ENCODE measurements around the gene SLC17A5. TPM values are rescaled to one million over a fixed set of nuclear protein-coding genes. Genes with fewer than 3 reads are reported as not detected.

The SLC17A5 gene
- total and polyA plus RNA-seq, 10 of the 15 experiments (the other 5 are each of a cell fraction or from before 2014, with no cell fraction given) = 2.3 to 7.2 (median 5.0) TPM

DNA sequence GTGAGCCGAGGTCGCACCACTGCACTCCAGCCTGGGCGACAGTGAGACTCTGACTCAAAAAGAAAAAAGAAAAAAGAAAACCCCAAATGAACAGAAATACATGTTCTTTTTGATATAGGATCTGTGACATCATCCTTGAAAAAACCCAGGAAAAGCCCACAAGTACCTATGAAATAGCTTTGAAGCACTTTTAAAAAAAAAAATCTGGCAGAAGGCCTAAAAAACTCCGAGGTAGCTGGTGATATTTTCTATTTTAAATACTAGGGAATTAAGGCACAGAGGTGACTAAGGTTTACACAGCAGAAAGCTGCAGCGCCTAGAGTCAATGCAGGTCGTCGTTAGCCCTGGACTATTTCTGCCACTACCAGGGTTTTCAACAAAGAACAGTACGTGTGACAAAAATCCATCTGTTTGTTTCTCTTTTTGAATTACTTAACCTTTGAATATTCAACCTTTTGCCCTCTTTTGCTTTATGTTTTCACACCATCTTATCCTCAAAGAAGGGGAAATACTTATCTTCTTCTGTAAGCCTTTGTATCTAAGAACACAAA, 93.5 kb downstream of the SLC17A5 start:
- peak overlapping the region; percentile 41 for H2AFZ ChIP-seq (ENCODE audit: control insufficient read depth, low read depth, low read length)
- in situ Hi-C loops (cut with MboI) = no loop called here
- no TSS peak for BruUV-seq (replicated peaks)
- TF ChIP-seq SIX5 (IDR thresholded peaks at IDR 0.05; ENCODE audit: low read depth, low read length, severe bottlenecking) (no peak), NFYB (IDR thresholded peaks at IDR 0.05; ENCODE audit: insufficient read depth, low read depth, low read length) (no peak), RAD51 (IDR thresholded peaks at IDR 0.05) (no peak), IRF4 (IDR thresholded peaks at IDR 0.05; ENCODE audit: low read depth, low read length) (no peak), ZNF24 (IDR thresholded peaks at IDR 0.05) (no peak), CREB1 (IDR thresholded peaks at IDR 0.05; ENCODE audit: low read depth) (no peak), TCF3 (IDR thresholded peaks at IDR 0.05; ENCODE audit: borderline replicate concordance, insufficient read depth, low read depth, low read length) (no peak), ZNF207 (IDR thresholded peaks at IDR 0.05; ENCODE audit: borderline replicate concordance) (no peak), CHD2 (IDR thresholded peaks at IDR 0.05; ENCODE audit: borderline replicate concordance, low read depth, low read length) (no peak), IRF3 (IDR thresholded peaks at IDR 0.05) (no peak)
- TF ChIP-seq, protein P1, sequence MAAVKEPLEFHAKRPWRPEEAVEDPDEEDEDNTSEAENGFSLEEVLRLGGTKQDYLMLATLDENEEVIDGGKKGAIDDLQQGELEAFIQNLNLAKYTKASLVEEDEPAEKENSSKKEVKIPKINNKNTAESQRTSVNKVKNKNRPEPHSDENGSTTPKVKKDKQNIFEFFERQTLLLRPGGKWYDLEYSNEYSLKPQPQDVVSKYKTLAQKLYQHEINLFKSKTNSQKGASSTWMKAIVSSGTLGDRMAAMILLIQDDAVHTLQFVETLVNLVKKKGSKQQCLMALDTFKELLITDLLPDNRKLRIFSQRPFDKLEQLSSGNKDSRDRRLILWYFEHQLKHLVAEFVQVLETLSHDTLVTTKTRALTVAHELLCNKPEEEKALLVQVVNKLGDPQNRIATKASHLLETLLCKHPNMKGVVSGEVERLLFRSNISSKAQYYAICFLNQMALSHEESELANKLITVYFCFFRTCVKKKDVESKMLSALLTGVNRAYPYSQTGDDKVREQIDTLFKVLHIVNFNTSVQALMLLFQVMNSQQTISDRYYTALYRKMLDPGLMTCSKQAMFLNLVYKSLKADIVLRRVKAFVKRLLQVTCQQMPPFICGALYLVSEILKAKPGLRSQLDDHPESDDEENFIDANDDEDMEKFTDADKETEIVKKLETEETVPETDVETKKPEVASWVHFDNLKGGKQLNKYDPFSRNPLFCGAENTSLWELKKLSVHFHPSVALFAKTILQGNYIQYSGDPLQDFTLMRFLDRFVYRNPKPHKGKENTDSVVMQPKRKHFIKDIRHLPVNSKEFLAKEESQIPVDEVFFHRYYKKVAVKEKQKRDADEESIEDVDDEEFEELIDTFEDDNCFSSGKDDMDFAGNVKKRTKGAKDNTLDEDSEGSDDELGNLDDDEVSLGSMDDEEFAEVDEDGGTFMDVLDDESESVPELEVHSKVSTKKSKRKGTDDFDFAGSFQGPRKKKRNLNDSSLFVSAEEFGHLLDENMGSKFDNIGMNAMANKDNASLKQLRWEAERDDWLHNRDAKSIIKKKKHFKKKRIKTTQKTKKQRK (IDR thresholded peaks at IDR 0.05; ENCODE audit: low read depth, low read length) = no peak
- TF ChIP-seq, protein P2, sequence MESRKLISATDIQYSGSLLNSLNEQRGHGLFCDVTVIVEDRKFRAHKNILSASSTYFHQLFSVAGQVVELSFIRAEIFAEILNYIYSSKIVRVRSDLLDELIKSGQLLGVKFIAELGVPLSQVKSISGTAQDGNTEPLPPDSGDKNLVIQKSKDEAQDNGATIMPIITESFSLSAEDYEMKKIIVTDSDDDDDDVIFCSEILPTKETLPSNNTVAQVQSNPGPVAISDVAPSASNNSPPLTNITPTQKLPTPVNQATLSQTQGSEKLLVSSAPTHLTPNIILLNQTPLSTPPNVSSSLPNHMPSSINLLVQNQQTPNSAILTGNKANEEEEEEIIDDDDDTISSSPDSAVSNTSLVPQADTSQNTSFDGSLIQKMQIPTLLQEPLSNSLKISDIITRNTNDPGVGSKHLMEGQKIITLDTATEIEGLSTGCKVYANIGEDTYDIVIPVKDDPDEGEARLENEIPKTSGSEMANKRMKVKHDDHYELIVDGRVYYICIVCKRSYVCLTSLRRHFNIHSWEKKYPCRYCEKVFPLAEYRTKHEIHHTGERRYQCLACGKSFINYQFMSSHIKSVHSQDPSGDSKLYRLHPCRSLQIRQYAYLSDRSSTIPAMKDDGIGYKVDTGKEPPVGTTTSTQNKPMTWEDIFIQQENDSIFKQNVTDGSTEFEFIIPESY (IDR thresholded peaks at IDR 0.05) = no peak
- TF ChIP-seq, protein P3, sequence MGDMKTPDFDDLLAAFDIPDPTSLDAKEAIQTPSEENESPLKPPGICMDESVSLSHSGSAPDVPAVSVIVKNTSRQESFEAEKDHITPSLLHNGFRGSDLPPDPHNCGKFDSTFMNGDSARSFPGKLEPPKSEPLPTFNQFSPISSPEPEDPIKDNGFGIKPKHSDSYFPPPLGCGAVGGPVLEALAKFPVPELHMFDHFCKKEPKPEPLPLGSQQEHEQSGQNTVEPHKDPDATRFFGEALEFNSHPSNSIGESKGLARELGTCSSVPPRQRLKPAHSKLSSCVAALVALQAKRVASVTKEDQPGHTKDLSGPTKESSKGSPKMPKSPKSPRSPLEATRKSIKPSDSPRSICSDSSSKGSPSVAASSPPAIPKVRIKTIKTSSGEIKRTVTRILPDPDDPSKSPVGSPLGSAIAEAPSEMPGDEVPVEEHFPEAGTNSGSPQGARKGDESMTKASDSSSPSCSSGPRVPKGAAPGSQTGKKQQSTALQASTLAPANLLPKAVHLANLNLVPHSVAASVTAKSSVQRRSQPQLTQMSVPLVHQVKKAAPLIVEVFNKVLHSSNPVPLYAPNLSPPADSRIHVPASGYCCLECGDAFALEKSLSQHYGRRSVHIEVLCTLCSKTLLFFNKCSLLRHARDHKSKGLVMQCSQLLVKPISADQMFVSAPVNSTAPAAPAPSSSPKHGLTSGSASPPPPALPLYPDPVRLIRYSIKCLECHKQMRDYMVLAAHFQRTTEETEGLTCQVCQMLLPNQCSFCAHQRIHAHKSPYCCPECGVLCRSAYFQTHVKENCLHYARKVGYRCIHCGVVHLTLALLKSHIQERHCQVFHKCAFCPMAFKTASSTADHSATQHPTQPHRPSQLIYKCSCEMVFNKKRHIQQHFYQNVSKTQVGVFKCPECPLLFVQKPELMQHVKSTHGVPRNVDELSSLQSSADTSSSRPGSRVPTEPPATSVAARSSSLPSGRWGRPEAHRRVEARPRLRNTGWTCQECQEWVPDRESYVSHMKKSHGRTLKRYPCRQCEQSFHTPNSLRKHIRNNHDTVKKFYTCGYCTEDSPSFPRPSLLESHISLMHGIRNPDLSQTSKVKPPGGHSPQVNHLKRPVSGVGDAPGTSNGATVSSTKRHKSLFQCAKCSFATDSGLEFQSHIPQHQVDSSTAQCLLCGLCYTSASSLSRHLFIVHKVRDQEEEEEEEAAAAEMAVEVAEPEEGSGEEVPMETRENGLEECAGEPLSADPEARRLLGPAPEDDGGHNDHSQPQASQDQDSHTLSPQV (IDR thresholded peaks at IDR 0.05) = no peak

More for the DNA sequence above, 93.5 kb downstream of the SLC17A5 start:
- Histone ChIP-seq H4K20me1 (ENCODE audit: control insufficient read depth, insufficient read depth) (no peaks in the 10 kb centered on the region), H3K27ac (ENCODE audit: control insufficient read depth, insufficient read depth) (peak overlapping the region; percentile 80), H3K9me3 (replicated peaks; ENCODE audit: control insufficient read depth, insufficient read depth, low read length) (no peaks in the 10 kb centered on the region), H3K36me3 (ENCODE audit: control insufficient read depth in 2 of 2, insufficient read depth in 2 of 2, low read length in 1 of 2) (no peaks in the 10 kb centered on the region), H3K9ac (ENCODE audit: control insufficient read depth, insufficient read depth, low read length) (peak overlapping the region; percentile 21), H3K4me3 (peak overlapping the region; percentile 49; the same call in 1 of the 2 replicates), H3K27me3 (replicated peaks in 1 of 2; ENCODE audit: control insufficient read depth in 2 of 2, insufficient read depth in 2 of 2, low read length in 1 of 2) (no peaks in the 10 kb centered on the region), H3K4me2 (ENCODE audit: control insufficient read depth, insufficient read depth) (peak overlapping the region; percentile 79), H3K79me2 (ENCODE audit: control insufficient read depth, insufficient read depth, low read length) (no peaks in the 10 kb centered on the region), H3K4me1 (ENCODE audit: control insufficient read depth, insufficient read depth, low read length) (peaks cover 29% of the 10 kb centered on the region)
- POLR2A ChIA-PET = interaction anchor here (0.9 to 4.8 kb wide), 2 partner anchors 26 to 38 kb away, joined by 4 to 48 read pairs; partner anchors contain the start of gene EEF1A1
- CTCF ChIA-PET = interaction anchor here (1.3 to 4.8 kb wide), 2 partner anchors 20 to 45 kb away, joined by 3 to 18 read pairs; no protein-coding TSS in a partner anchor
- SMC1A ChIA-PET (ENCODE audit: uncharacterized antibody, unreplicated experiment) = interaction anchor here (1.0 to 5.3 kb wide), 5 partner anchors 12 to 38 kb away, joined by 3 to 38 read pairs (median 18); partner anchors contain the start of gene EEF1A1
- WGBS (ENCODE audit: insufficient coverage, insufficient replicate concordance, low lambda C conversion rate, missing lambda C conversion rate) = 0% methylated on average over 8 of the region's 8 CpGs
- RAD21 ChIA-PET (ENCODE audit: unreplicated experiment) = interaction anchor here (0.9 to 4.6 kb wide), 5 partner anchors 10 to 89 kb away, joined by 5 to 42 read pairs (median 7); partner anchors contain the start of gene EEF1A1
- peak; percentile 65 for ATAC-seq
- intact Hi-C loops (cut with micrococcal nuclease; ENCODE audit: unreplicated experiment) = loop anchor here (1.0 kb wide), 2 partner anchors 25 to 37 kb away; no protein-coding TSS in a partner anchor
- no peak for FAIRE-seq
- peak; percentile 30 for DNase-seq (ENCODE audit: low read depth, low spot score)
